ENCODE data around the gene C1QTNF1.

C1QTNF1 gene

DNA sequence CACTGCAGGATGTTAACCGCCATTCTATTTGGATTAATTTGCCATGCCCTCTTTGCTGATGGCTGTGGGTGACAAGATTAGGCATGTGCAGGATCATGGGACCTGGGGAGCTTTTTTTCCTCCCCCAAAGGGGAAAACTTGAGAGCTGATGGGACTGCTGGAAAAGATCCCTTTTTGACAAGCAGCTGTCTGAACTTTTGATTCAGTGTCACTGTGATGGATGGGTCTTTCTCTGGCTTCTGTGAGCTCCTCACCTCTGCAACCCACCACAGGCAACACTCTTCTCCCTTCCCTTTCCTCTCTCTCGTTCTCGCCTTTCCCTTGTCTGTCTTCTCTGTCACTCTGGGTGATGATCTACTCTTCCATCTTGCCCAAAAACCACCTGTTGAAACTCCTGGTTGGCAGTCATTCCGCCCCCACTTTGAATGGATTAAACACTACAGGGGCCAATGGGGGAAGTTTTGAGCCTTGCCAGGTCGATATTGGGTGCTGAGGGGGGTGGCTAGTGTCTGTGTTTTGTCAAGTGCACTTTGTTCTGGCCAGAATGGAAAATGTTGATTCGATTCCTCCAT, 11.3 kb upstream of the C1QTNF1 start:
- TF ChIP-seq, protein P1, sequence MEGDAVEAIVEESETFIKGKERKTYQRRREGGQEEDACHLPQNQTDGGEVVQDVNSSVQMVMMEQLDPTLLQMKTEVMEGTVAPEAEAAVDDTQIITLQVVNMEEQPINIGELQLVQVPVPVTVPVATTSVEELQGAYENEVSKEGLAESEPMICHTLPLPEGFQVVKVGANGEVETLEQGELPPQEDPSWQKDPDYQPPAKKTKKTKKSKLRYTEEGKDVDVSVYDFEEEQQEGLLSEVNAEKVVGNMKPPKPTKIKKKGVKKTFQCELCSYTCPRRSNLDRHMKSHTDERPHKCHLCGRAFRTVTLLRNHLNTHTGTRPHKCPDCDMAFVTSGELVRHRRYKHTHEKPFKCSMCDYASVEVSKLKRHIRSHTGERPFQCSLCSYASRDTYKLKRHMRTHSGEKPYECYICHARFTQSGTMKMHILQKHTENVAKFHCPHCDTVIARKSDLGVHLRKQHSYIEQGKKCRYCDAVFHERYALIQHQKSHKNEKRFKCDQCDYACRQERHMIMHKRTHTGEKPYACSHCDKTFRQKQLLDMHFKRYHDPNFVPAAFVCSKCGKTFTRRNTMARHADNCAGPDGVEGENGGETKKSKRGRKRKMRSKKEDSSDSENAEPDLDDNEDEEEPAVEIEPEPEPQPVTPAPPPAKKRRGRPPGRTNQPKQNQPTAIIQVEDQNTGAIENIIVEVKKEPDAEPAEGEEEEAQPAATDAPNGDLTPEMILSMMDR (IDR thresholded peaks at IDR 0.05; ENCODE audit: insufficient read depth, low read depth, low read length, missing control alignments) = no peak
- DNase-seq (ENCODE audit: low read depth) = no peak
- no peak overlapping the region for H3K4me3 ChIP-seq (ENCODE audit: low read depth, low read length)

DNA sequence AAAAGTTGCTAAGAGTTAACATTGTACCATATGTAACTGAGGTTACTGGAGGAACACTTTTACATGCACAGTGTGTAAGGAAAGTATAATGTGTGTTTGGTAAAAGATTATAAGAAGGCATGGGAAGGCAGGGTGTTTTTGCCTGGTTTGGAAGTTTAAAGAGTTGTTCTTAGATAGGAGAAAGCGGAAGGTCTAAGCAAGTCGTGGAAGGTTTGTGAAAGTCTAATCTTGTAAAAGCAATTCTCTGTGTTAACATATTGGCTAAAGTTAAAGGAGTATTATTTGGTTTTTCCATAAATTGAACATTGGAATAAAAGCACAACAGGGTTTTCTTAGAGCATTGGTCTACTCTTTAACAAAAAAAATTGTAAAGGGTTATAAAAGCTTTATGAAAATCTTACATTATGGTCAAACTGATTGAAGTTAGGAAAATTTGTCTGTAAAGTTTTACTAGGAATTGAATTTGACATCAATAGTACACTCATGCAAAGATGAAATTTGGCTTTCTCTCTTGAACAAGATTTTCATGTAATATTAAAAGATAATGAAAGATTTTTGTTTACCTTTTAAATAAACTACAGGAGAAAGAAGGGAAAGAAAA, 9.7 kb upstream of the C1QTNF1 start:
- TF ChIP-seq, protein P1 (IDR thresholded peaks at IDR 0.05; ENCODE audit: insufficient read depth, low read depth, low read length, missing control alignments) = no peak
- no peak overlapping the region for H3K4me3 ChIP-seq (ENCODE audit: low read depth, low read length)
- no peak for DNase-seq (ENCODE audit: low read depth)

DNA sequence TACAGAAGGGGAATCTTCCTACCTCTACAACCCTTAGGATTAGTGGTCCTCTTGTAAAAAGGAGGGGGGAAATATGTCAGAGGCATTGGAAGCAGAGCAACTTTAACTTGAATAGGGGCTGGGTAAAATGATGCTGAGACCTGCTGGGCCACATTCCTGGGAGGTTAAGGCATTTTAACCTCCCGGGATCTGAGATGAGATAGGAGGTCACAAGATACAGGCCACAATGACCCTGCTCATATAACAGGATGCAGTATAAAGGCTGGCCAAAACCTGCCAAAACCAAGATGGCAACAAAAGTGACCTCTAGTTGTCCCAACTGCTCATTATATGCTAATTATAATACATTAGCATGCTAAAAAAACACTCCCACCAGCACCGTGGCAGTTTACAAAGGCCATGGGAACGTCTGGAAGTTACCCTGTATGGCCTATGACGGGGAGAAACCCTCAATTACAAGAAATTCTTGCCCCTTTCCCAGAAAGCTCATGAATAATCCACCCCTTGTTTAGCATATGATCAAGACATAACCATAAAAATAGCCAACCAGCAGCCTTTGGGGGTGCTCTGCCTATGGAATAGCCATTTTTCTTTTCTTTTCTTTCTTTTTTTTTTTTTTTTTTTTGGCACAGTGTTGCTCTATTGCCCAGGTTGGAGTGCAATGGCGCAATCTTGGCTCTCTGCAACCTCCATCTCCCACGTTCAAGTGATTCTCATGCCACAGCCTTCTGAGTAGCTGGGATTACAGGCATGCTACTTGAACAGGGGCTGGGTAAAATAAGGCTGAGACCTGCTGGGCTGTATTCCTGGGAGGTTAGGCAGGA, 6.2 kb upstream of the C1QTNF1 start:
- TF ChIP-seq, protein P1 (IDR thresholded peaks at IDR 0.05; ENCODE audit: insufficient read depth, low read depth, low read length, missing control alignments) = no peak
- no peak for DNase-seq (ENCODE audit: low read depth)
- no peak overlapping the region for H3K4me3 ChIP-seq (ENCODE audit: low read depth, low read length)

DNA sequence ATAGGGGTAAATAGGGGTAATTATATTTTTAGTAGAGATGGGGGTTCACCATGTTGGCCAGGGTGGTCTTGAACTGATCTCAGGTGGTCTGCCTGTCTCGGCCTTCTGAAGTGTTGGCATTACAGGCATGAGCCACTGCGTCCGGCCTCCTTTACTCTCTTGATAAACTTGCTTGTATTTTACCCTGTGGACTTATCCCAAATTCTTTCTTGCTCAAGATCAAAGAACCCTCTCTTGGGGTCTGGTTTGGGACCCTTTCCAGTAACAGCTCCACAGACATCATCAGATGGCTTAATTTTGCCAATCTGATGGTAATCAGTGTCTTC, 5.6 kb upstream of the C1QTNF1 start:
- TF ChIP-seq, protein P1 (IDR thresholded peaks at IDR 0.05; ENCODE audit: insufficient read depth, low read depth, low read length, missing control alignments) = no peak
- no peak overlapping the region for H3K4me3 ChIP-seq (ENCODE audit: low read depth, low read length)
- DNase-seq (ENCODE audit: low read depth) = no peak

DNA sequence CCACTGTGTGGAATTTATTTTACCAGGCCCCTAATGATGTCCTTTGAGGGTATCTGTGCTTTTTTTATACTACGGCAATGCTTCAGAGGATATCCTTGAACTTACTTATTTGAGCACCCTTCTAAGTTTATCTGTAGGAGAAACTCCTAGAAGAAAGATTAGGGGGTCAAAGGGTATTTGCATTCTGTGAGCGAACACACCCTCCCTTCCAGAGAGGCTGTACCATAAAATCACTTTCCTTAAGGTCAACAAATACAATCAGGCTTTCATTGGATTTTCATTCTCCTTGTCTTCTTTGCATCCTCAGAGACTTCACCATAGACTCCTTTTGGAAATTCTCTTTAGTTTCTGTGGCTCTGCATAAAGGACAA, 4.7 kb upstream of the C1QTNF1 start:
- TF ChIP-seq, protein P1 (IDR thresholded peaks at IDR 0.05; ENCODE audit: insufficient read depth, low read depth, low read length, missing control alignments) = no peak
- H3K4me3 ChIP-seq (ENCODE audit: low read depth, low read length) = no peak overlapping the region
- no peak for DNase-seq (ENCODE audit: low read depth)

DNA sequence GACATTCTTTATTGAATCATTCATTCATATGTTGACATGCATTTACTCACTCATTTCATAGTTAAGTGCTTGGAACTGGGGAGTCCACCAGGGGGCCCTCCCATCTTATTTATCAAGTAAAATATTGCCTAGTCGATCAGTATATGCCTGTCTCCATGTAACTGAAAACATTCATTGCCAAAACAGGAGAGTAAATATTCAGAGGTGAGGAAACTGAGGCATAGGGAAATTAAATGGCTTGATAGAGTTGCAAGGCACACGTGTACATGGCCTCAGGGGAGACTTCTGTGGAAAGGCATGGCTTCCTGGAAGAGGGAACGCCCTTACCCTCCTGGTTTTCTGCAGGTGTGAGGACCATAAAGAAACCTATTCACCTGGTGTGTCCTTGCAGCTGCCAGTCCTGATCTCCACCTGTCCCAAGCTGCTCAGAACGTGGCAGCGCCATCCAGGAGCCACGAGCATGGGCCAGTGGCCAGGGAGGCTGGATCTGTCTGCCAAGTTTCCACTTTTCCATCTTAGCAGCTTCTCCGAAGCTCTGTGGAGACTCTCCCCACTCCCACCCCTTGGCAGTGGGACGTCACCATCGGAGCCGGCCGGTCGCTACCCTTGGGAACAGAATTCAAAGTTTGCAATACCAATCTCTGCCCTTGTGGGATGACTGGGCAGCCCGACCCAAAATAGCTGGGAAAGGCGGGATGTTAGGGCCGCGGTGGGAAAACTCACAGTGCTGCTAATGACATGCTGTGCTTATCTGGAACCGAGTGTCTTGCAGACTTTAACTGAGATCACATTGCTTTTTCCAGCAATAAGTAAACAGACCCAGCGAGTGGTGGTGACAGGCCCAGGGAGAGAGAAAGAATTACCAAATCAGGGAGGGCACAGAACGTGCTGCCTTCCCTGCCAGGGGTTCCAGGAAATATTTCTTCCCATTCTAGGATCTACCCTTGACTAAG, 4.1 kb upstream of the C1QTNF1 start:
- H3K4me3 ChIP-seq (ENCODE audit: low read depth, low read length) = no peak overlapping the region
- peak; percentile 65 for DNase-seq (ENCODE audit: low read depth)
- TF ChIP-seq, protein P1 (IDR thresholded peaks at IDR 0.05; ENCODE audit: insufficient read depth, low read depth, low read length, missing control alignments) = peak; percentile 49

All from GM12865 (cell line).